GM18870 (cell line): Measurements from ENCODE around the gene ANKZF1.
"Not testable (repeated sequence)": the region's sequence is repeated elsewhere in the genome, so short reads cannot be mapped to it uniquely, and the experiment has no call there.

Experiments
- ATAC-seq: cut with Tn5 transposase; IDR thresholded peaks from one replicate; pipeline ENCODE4 v1.9.1; 2021; ENCODE audit warnings: moderate library complexity; ENCODE audit not compliant: unreplicated experiment

Gene ANKZF1

DNA sequence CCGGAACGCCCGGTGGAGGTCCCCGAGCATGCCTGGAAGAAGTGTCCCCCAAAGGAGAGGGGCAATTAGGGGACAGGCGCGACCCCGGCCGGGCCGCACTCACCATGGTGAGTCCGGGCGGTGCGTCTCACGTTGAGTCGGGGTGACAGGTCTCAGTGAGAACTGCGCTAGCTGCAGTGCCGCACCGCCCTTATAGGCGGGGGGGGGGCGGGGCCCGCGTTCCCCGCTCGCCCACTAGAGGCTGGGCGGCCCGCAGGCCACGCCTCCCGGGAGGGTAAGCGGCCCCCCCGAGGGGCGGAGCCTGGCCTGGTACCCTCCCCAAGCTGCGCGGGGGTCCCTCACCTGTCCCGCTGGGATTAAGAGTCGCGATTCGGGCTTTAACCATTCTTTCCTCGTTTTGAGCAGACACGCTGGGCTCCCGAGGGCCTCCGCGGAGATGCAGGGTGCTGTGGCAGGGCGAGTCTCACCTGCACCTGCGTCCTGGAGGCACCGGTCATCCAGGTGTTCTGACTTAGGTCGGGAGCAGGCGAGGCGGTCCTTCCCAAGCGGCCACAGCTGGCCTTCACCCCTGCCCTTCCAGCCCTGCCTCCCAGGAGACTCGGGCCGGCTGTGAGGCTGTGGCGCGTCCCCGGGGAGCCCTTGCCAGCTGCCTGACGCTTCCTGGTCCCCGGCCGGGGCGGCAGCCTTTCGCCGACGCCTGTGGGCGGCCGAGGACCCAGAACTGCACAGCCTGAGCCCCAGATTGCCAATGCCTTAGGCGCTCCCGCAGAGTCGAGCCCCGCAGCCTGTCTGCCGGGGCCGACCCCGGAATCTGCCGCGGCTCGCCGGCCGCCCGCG lies 24.4 kb downstream of the ANKZF1 start, which contains the start of gene TUBA4A:
TSS of gene TUBA4A (minus strand) at position 166 of the 837 bp plus-strand sequence. CDS start at position 106, 60 bp downstream.
- peak; percentile 20 for ATAC-seq

DNA sequence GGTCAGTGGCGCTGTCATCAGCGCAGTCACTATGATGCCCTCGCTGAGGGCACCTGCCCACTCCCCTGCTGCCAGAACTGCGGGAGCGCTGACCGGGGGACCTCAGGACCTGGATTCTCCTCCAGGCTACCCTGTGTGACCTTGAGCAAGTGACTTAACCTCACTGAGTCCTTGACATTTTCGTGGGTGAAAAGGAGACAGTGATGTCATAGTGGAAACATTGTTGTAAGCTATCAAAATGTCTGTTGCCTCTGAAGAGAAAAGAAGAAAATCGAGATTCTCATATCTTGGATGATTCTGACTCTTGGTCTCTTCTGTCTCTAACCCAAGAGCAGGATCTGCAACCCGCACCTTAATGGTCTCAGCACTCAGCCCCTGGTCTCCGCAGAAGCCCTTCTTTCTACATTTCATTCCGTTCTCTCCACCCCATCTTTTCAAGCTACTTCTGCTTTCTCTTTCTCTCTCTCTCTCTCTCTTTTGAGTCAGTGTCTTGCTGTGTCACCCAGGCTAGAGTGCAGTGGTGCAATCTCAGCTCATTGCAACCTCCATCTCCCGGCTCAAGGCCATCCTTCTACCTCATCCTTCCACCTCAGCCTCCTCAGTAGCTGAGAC lies 25.1 kb downstream of the ANKZF1 start:
- peak; percentile 41 for ATAC-seq

DNA sequence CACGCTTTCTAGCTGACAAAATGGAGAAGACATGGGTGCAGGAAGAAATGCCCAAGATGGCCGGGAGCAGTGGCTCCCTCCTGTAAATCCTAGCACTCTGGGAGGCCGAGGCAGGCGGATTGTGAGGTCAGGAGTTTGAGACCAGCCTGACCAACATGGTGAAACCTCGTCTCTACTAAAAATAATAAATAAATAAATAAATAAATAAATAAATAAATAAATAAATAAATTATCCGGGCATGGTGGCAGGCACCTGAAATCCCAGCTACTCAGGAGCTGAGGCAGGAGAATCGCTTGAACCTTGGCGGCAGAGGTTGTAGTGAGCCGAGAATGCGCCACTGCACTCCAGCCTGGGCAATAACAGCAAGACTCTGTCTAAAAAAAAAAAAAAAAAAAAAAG lies 29.3 kb downstream of the ANKZF1 start:
- not testable (repeated sequence) for ATAC-seq

DNA sequence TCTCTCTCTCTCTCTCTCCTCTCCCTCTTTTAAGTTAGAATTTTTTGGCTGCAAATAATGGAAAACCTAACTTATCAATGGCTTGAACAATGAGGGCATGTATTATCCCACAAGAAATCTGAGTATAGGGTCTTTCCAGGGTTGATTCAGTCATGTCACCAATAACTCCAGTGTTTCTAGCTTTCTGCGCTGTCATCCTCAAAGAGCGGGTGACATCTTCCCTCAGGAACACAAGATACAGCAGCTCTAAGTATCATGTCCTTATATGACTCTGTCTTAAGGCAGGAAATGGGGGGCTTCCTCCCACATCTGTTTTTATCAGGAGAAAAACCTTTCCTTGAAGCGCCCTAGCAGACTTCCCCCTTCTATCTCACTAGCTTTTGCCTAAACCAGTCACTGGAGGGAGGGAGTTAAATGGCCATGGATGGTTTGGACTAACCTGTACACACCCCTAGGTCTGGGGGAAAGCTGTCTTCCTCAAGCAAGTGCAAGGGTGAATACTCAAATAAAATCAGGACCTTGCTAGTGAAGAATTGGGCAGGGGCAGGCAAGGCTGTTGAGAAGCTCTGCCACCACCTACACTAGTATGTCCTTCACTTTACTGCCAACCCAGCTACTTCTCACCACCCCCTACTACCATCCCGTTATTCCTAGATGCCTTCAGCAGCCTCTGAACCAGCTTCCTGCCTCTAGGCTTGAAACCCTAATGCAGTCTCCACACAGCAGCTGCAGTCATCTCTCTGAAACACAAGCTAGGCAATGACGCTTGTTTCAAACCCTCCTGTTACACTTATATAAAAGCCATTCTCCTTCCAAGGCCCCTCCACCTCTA lies 31.6 kb downstream of the ANKZF1 start:
- no peak for ATAC-seq

DNA sequence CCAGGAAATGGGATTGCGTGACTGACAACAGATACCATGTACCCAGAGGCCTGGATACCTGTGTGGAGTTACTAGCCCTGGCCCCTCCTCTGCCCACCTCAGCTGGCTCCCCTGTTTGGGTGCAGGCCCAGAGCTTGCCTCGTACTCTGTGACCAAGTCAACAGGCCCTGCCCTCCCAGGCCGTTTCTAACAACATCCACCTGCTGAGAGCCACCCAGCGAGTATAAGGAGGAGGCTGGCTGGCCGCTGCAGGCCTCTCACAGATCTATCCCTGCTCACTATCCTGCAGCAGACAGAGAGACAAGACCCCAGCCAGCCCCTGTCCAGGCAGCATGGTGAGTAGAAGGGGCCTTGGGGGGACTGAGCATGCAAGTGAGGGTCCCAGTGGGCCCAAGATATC lies 36.6 kb downstream of the ANKZF1 start:
- no peak for ATAC-seq

DNA sequence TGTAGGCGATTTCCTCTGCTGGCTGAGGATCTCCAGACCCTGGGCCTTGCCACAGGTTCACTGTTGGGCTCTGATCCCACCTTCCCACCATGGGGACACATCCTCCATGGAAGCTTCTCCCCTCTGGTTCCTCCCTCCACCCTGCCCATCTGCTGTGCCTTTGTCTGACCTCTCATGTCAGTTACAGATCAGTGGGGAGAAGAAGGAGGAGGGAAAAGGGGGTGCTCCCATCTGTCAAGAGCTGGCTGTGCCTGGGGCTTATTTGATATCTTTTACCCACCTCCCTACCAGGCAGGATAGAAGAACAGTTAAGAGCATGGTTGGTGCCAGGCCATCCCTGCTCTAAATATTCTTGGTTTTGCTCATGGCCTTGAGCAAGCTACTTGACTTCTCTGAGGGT lies 37.3 kb downstream of the ANKZF1 start:
- no peak for ATAC-seq

DNA sequence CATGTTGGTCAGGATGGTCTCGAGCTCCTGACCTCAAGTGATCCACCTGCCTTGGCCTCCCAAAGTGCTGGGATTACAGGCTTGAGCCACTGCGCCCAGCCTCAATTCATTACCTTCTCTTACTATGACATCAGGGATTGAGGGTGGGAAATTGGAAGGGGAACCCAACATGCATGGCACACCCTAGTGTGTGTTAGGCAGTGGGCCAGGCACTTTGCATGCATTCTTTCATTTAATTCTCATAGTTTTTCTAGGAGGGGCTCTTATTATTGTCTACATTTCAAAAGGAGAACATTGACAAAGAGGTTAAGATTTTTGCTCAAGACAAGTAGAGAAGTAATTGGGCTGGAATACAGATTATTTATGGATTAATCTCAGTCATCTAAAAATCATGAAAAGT lies 38.7 kb downstream of the ANKZF1 start:
- ATAC-seq = no peak

DNA sequence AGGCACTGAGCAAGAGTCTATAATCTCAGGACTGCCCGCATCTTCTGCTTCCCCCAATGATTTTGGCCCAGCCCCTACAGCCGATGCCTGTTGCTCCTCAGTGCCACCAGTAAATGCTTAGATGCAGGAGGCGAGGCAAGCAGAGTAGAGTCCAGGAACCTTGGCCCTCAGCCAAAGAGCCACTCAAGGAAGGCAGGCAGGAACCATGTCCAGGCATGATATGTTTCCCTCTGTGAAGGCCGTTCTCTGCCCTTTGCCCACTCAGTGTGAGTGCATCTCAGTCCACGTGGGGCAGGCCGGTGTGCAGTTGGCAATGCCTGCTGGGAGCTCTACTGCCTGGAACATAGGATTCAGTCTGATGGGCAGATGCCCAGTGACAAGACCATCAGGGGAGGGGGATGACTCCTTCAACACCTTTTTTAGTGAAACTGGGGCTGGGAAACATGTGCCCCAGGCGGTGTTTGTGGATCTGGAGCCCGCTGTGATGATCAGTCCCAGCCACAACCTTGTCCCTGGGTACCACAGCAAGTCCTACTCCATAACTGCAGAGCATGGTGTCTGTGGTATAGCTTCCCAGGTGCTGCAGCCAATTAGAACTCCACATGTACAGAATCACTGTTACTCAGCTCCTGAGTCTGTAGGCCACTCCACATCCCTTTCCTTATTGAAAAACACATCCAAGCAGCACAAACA lies 39.9 kb downstream of the ANKZF1 start:
- ATAC-seq = no peak

DNA sequence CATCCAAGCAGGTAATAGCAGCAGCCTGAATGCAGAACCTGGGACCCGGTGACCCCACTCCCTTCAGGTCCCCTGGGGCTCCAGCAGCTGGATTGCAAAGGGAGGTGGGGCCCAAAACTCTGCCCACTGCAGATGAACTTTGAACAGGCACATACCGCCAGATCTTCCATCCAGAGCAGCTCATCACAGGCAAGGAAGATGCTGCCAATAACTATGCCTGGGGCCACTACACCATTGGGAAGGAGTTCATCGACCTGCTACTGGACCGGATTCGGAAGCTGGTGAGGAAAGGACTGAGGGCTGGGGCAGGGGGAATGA lies 40.4 kb downstream of the ANKZF1 start:
- no peak for ATAC-seq

DNA sequence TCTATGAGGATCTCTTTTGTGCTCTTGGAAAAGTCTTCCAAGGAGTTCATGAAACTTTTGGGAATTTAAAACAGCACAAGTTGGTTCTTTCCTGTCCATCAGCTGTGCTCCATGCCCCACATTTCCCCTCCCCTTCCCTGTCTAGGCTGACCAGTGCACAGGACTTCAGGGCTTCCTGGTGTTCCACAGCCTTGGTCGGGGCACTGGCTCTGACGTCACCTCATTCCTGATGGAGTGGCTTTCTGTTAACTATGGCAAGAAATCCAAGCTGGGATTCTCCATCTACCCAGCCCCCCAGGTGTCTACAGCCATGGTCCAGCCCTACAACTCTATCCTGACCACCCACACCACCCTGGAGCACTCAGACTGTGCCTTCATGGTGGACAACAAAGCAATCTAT lies 41.4 kb downstream of the ANKZF1 start:
- no peak for ATAC-seq

DNA sequence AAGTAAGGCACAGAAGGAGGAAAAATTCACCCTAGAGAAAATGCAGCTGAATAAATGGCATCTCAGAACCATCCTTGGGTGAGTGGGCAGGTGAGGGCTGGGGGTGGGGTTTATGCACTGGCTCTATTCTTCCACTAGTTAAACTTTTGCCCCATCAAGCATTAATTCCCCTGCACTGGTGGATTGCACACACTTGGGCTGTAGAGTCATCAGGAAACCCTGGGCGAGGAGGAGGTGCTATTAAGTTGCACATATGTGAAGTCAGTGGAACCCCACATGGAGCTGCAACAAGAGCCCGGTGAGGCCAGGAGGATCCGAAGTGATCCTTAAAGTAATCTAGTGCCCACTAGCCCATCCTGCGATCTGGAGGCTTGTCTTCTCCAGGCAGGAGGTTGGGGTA lies 42.8 kb downstream of the ANKZF1 start:
- ATAC-seq = no peak

DNA sequence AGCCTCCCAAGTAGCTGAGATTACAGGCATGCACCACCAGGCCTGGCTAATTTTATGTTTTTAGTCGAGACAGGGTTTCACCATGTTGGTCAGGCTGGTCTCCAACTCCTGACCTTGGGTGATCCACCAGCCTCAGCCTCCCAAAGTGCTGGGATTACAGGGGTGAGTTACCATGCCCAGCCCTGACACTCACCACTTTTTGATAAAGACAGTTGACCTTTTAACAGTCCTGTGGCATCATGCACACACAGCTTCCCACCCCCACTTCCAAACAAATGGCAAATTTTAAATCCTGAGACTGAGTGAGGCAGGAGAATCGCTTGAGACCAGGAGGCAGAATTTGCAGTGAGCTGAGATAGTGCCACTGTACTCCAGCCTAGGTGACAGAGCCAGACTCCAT lies 43.4 kb downstream of the ANKZF1 start:
- no peak for ATAC-seq

DNA sequence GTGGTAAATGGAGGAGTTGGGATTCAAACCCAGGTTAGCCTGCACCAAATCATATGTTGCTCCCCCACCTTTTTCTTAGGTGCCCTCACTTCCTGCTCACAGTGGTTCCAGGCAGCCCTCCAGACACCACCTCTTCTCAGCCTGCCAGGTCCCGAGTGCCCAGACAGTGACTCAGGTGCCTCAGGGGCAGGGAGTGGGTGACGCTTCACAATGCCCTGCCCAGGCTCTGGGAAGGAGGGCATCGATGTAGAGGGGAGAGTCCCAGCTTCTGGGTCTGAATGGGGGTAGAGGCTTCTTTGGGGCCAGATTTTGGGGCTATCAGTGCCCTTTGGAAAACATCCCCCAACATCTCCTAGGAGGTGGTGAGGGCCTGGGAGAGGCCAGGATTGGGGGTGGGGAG lies 44.3 kb downstream of the ANKZF1 start:
- no peak for ATAC-seq

DNA sequence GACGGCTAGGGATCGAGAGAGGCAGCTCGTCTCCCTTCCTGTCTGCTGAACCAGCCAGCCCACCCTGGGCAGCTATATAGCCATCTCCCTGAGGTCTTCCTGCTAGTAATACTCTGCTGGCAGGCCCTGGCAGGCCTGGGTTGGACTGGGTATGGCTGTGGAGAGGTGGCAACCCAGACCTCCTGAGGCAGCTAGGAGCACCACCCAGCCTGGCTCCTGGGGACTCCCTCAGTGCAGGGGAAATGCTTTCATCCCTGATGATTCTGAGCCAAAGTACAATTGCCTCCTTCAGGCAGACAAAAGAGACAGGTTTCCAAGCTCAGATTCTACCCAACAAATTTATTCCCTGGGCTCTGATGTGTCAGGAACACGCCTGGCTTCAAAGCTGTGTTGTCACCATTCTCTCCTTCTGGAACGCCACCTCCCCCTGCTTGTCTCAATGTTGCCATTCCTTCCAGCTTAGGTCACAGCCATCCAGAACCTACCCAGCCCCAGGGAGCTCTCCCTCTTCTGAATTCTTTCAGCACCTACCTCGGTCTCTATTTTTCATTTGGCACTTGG lies 44.8 kb downstream of the ANKZF1 start:
- no peak for ATAC-seq

DNA sequence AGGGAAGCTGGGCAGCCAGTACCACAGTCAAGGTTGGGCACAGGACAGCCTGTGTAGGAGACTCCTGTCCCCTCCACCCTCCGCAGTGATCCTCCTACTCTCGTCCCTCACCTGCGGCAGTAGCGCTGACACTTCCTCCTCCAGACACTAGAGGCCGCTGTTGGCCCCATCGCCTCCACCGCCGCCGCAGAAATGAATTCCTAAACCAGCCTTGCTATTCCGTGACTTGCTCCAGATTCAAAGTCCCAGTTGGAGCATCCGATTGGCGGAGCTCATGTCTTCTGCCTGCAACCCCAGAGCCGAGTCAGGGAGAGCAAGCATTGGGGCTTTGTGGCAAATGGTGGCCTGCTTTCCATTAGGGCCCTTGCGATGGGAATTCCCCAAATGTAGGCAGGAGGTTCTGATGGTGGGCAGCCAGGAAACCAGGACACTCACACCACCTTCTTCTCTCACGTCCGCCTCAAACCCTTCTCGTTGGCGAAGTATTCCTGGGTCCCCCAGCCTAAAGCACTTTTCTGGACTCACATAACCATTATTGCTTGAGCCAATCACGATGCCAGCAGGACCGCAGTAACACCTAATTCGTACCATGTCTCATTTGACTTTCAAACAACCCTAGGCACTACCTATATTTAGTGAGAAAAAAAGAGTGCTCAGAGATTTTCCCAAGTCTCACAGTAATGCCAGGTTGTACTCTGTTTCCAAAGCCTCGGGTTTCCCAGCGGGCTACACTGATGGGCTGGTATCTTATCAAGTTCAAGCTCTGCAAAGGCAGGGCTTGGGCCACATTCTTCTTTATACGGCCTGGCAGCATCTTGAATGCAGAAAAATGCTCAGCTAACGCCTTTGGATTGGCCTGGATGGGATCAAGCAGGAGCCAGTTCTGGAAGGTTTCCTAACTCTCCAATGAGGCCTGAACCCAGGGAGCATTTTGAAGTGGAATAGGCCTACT lies 48.4 kb downstream of the ANKZF1 start:
- ATAC-seq = peak; percentile 28

DNA sequence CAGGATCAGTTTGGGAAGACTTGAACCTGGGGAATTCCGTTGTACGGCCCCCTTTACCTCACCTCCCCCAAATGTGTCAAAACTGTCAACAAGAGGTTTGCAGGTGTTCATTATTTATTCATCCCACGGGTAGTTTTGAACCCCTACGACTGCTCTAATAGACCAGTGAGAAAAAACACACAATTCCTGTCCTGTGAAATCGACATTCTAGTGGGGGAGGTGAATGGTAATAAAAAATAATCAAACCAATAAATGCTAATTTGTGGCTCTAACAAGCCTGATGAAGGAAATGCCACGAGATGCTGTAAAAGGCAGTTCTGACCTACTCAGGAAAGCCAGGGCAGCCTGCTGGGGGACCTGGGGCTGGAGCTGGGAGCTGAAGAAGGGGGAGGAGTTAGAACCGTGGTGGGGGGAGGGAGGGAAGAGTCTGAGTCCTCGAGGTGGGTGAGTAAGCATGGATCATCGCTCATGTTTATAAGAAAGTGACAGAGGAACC lies 49.1 kb downstream of the ANKZF1 start:
- no peak for ATAC-seq

DNA sequence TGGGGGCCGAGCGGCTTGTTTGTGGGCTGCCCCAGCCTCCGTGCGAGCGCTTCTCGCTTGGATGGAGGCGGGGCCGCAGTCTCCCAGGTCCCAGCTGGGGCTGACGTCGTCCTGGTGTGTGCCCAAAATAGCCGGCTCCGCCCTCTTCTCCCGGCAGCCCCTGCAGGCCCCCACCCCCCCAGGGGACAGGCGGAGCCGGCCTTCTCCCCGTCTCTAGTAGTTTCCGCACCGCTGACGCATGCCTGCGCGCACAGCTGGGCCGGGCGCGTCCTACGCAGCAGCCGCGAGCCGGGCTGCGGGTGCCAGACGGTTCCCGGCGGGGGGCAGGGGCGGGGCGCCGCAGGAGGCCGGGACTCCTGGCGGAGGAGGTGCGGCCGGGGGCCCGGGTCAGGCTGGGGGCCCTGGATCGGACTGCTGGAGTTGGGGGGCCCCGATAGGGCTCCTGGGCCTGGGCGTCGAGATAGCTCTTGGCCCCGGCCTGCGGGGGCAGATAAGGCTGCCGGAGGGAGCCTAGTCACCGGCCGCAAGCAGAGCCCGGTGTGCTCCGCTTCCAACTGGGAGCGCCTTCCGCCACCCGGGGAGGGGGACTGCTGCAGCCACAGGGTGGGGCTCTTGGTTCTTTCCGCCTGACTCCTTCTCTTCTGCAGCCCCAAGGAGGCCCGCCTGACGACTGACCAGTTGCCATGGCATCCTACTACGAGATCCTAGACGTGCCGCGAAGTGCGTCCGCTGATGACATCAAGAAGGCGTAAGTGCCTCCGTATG lies 49.7 kb downstream of the ANKZF1 start, which contains the start of gene DNAJB2:
TSS of gene DNAJB2 (plus strand) at position 216 of the 765 bp plus-strand sequence. CDS start at position 684, 468 bp downstream.
- ATAC-seq = peak; percentile 79

DNA sequence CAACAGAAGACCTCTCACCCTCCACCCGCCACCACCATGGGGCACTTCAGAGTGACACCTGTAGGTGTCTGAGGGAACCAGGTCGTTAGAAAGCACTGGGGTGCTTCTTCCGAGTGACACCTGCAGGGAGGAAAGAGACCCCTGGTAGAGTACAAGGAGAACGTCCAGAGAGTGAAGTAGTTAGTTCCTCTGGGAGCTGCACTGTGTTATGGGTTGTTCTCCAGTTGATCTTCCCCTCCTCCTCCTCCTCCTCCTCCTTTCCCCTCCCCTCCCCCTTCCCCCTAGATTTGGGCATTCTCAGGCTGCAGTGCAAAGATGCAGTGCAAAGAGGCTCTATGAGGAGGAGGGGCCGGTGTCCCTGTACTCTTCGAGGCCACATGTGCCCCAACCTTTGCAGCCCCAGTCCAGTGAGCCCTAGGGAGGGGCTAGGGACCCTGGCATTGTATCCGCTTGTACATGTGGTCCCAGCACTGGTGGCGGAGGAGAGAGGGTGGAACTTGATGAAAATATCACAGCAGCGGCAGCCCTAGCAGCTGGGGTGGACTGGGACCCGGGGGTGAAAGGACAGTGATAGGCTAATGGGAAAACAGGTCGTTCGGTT lies 50.4 kb downstream of the ANKZF1 start:
- no peak for ATAC-seq
